NCI-H1930 (cell line): Measurements from ENCODE around the gene PRSS53.

Experiments used
- DNase-seq, 2 experiments: peaks; one replicate each; lab custom pipeline; 2025; lab: John Stamatoyannopoulos, UW

Gene PRSS53

GRCh38 chr16:31094424-31095120 lies 5.8 kb upstream of the PRSS53 start, which contains the start of gene VKORC1:
Gene VKORC1, minus strand, starts transcription at chr16:31094797. Its CDS starts 68 bp downstream, at chr16:31094729.
- peak; percentile 98 to 99 for DNase-seq

- DNase-seq = no peak
Observed at GRCh38 chr16:31094088-31094423, 5.3 kb upstream of the PRSS53 start.

- DNase-seq = no peak
Observed at GRCh38 chr16:31093132-31093703, 4.5 kb upstream of the PRSS53 start.

- no peak for DNase-seq
Observed at GRCh38 chr16:31092330-31092729, 3.6 kb upstream of the PRSS53 start.

GRCh38 chr16:31090540-31090939 lies 1.8 kb upstream of the PRSS53 start:
- no peak for DNase-seq

- no peak for DNase-seq
Observed at GRCh38 chr16:31089199-31089598, 456 bp upstream of the PRSS53 start.

- no peak for DNase-seq
Observed at GRCh38 chr16:31087971-31088370, 772 bp downstream of the PRSS53 start.

- DNase-seq = no peak
Observed at GRCh38 chr16:31087481-31087880, 1.3 kb downstream of the PRSS53 start.

- no peak for DNase-seq
Observed at GRCh38 chr16:31086629-31086906, 2.2 kb downstream of the PRSS53 start.

GRCh38 chr16:31085873-31086628 lies 2.7 kb downstream of the PRSS53 start:
- no peak for DNase-seq

- no peak for DNase-seq
Observed at GRCh38 chr16:31085411-31085810, 3.3 kb downstream of the PRSS53 start.

- DNase-seq = no peak
Observed at GRCh38 chr16:31084584-31085302, 4.0 kb downstream of the PRSS53 start.

- no peak for DNase-seq
Observed at GRCh38 chr16:31083981-31084380, 4.8 kb downstream of the PRSS53 start.

GRCh38 chr16:31083556-31083955 lies 5.2 kb downstream of the PRSS53 start:
- no peak for DNase-seq

- no peak for DNase-seq
Observed at GRCh38 chr16:31083081-31083480, 5.7 kb downstream of the PRSS53 start.

- DNase-seq = no peak
Observed at GRCh38 chr16:31082368-31083045, 6.2 kb downstream of the PRSS53 start.

GRCh38 chr16:31081428-31082351 lies 7.1 kb downstream of the PRSS53 start:
- DNase-seq = no peak

- no peak for DNase-seq
Observed at GRCh38 chr16:31080756-31081419, 7.9 kb downstream of the PRSS53 start.

- DNase-seq = no peak
Observed at GRCh38 chr16:31080035-31080629, 8.6 kb downstream of the PRSS53 start.

- no peak for DNase-seq
Observed at GRCh38 chr16:31079342-31079944, 9.3 kb downstream of the PRSS53 start.
